GM12878 (cell line): ENCODE results near the gene SCARF1. TPM values are rescaled to one million over a fixed set of nuclear protein-coding genes. Genes with fewer than 3 reads are reported as not detected.

Experiments used
- ATAC-seq: fragments of 200-7000 bp; cut with Tn5 transposase; 3 replicates; pipeline ENCODE4 v1.9.1; 2020; ENCODE audit warnings: mild to moderate bottlenecking, moderate library complexity
- BruUV-seq: library from RNA; stranded (reverse); fragments of 400-500 nt; replicated peaks from 2 replicates; lab custom pipeline; 2021; lab: Mats Ljungman, UMichigan
- CTCF ChIA-PET: fragments of 300-600 bp; sonication (Branson Sonifier 250); formaldehyde crosslinking; extraction: SDS; loops from one replicate; lab custom pipeline; 2021; ENCODE audit warnings: inconsistent platforms; lab: Yijun Ruan, JAX
- POLR2A ChIA-PET: fragments of 350-600 bp; formaldehyde crosslinking; extraction: SDS; loops from one replicate; lab custom pipeline; 2021; ENCODE audit warnings: inconsistent platforms; lab: Charles Lee
- RAD21 ChIA-PET: fragments of 300-600 bp; sonication (Branson Sonifier 250); formaldehyde crosslinking; loops from one replicate; lab custom pipeline; 2023; ENCODE audit warnings: antibody characterized with exemption; ENCODE audit not compliant: unreplicated experiment; lab: Charles Lee
- SMC1A ChIA-PET: fragments of 300-600 bp; sonication (Branson Sonifier 250); formaldehyde crosslinking; loops from one replicate; lab custom pipeline; 2023; ENCODE audit not compliant: unreplicated experiment, uncharacterized antibody; lab: Charles Lee
- DNase-seq: peaks from one replicate; pipeline ENCODE4 v3.0.0-alpha.2; 2011; ENCODE audit warnings: low read depth, low spot score
- FAIRE-seq: peaks from 3 replicates; lab custom pipeline; 2011; peaks lifted over from hg19 to GRCh38; lab: Jason Lieb, UNC
- H2AFZ ChIP-seq: 2 replicates; pipeline ENCODE4 v1.6.0; 2011; ENCODE audit warnings: low read depth, low read length, control low read depth; ENCODE audit not compliant: control insufficient read depth
- H3K27ac ChIP-seq: 2 replicates; pipeline ENCODE4 v1.5.1; 2011; ENCODE audit warnings: control low read depth; ENCODE audit not compliant: control insufficient read depth, insufficient read depth
- H3K27me3 ChIP-seq, 2 experiments: replicated peaks in 1 of 2; 2 replicates each; pipeline versions ENCODE4 v1.6.0 to v1.6.1; 2011; ENCODE audit warnings: low read length in 1 of 2; ENCODE audit not compliant: control insufficient read depth in 2 of 2, insufficient read depth in 2 of 2
- H3K36me3 ChIP-seq, 2 experiments: 2 replicates each; pipeline ENCODE4 v1.5.1; 2011; ENCODE audit warnings: low read length in 1 of 2; ENCODE audit not compliant: control insufficient read depth in 2 of 2, insufficient read depth in 2 of 2
- H3K4me1 ChIP-seq: 2 replicates; pipeline ENCODE4 v1.6.1; 2011; ENCODE audit warnings: mild to moderate bottlenecking, low read length, moderate library complexity, mixed read lengths; ENCODE audit not compliant: control insufficient read depth, insufficient read depth
- H3K4me2 ChIP-seq: 2 replicates; pipeline ENCODE4 v1.6.0; 2011; ENCODE audit warnings: control low read depth; ENCODE audit not compliant: control insufficient read depth, insufficient read depth
- H3K4me3 ChIP-seq: fragments of 200-600 bp; sonication (generic); 2 replicates; pipeline ENCODE4 v1.5.1; 2016
- H3K79me2 ChIP-seq: 2 replicates; pipeline ENCODE4 v1.6.0; 2011; ENCODE audit warnings: low read length; ENCODE audit not compliant: control insufficient read depth, insufficient read depth
- H3K9ac ChIP-seq: 2 replicates; pipeline ENCODE4 v1.8.0; 2011; ENCODE audit warnings: low read length, control low read depth, mixed read lengths; ENCODE audit not compliant: control insufficient read depth, insufficient read depth
- H3K9me3 ChIP-seq: replicated peaks from 3 replicates; pipeline ENCODE4 v1.5.1; 2011; ENCODE audit warnings: mild to moderate bottlenecking, low read length; ENCODE audit not compliant: control insufficient read depth, insufficient read depth
- H4K20me1 ChIP-seq: 2 replicates; pipeline ENCODE4 v1.6.0; 2011; ENCODE audit not compliant: control insufficient read depth, insufficient read depth
- NRF1 ChIP-seq: conservative IDR thresholded peaks from 2 replicates; pipeline ENCODE4 v1.6.1; 2011; ENCODE audit warnings: mild to moderate bottlenecking, low read depth, low read length, improper control_type of control experiment
- PBX3 ChIP-seq: IDR thresholded peaks from 2 replicates; pipeline ENCODE4 v1.6.1; 2011; ENCODE audit warnings: mild to moderate bottlenecking, low read depth, low read length, moderate library complexity; ENCODE audit not compliant: insufficient replicate concordance
- WGBS: methylation state at CpG from one replicate; pipeline ENCODE4 v1.1.6; 2016; ENCODE audit warnings: low lambda C conversion rate; ENCODE audit not compliant: insufficient replicate concordance, insufficient coverage; ENCODE audit errors: missing lambda C conversion rate; 5-methylcytosine and 5-hydroxymethylcytosine counted together
- in situ Hi-C: fragments of 300-500 bp; cut with MboI; formaldehyde crosslinking; loops from 9 replicates; pipeline ENCODE4 v1.14.3; 2018; ENCODE audit warnings: mixed read lengths
- intact Hi-C: fragments of 100-400 bp; cut with micrococcal nuclease; formaldehyde crosslinking; loops from one replicate; pipeline ENCODE4 v1.14.2; 2022; ENCODE audit not compliant: unreplicated experiment
- polyA plus RNA-seq, 11 experiments: library from polyadenylated mRNA; depleted of rRNA in 4 of 11; unstranded in 6 of 11; stranded (reverse) in 5 of 11; fragments of >200 nt; fragmentation: Nextera tagmentation in 4 of 11; fragmentation: Illumina TruSeq in 1 of 11; extraction: Ambion mirVana in 4 of 11; extraction: Trizol in 1 of 11; gene quantifications; 1 replicate in 1 of 11; 2 replicates in 10 of 11; pipeline versions ENCODE4 v1.2.1 to v1.2.3, GENCODE V29; 2011 to 2016; ENCODE audit warnings: inconsistent platforms in 2 of 11, missing spikeins in 2 of 11, low read depth in 1 of 11
- total RNA-seq, 4 experiments: library from RNA; depleted of rRNA in 3 of 4; stranded (reverse); fragments of >200 nt in 3 of 4; fragmentation: Illumina TruSeq in 1 of 4; extraction: Trizol in 1 of 4; gene quantifications; 2 replicates each; pipeline versions ENCODE4 v1.2.1 to v1.2.3, GENCODE V29; 2013 to 2021
- TF ChIP-seq, protein P1 (sequence below): IDR thresholded peaks from 2 replicates; pipeline ENCODE4 v1.6.1; 2011; ENCODE audit warnings: low read depth, low read length, improper control_type of control experiment, borderline replicate concordance

The SCARF1 gene
- total and polyA plus RNA-seq, 10 of the 15 experiments (the other 5 are each of a cell fraction or from before 2014, with no cell fraction given) = 0.10 to 1.7 (median 0.43) TPM

GRCh38 chr17:1636732-1637285, 8.7 kb downstream of the SCARF1 start:
- no peak overlapping the region for H3K27ac ChIP-seq
- no peaks in the 10 kb centered on the region for H3K27me3 ChIP-seq
- no peaks in the 10 kb centered on the region for H3K9me3 ChIP-seq
- RAD21 ChIA-PET = no interaction called here
- TF ChIP-seq PBX3 = no peak
- TF ChIP-seq, protein P1, sequence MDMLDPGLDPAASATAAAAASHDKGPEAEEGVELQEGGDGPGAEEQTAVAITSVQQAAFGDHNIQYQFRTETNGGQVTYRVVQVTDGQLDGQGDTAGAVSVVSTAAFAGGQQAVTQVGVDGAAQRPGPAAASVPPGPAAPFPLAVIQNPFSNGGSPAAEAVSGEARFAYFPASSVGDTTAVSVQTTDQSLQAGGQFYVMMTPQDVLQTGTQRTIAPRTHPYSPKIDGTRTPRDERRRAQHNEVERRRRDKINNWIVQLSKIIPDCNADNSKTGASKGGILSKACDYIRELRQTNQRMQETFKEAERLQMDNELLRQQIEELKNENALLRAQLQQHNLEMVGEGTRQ = no peak
- TF ChIP-seq NRF1 = no peak
- TF ChIP-seq, all 136 proteins: peak for 0
- Histone ChIP-seq H3K9ac (no peak overlapping the region), H3K4me3 (no peak overlapping the region), H3K36me3 (no peaks in the 10 kb centered on the region), H2AFZ (no peak overlapping the region), H4K20me1 (no peaks in the 10 kb centered on the region), H3K79me2 (no peaks in the 10 kb centered on the region), H3K4me2 (no peak overlapping the region), H3K4me1 (peaks cover under 1% of the 10 kb centered on the region; the same call in 1 of the 2 replicates)
- in situ Hi-C loops = no loop called here
- BruUV-seq = no TSS peak
- DNase-seq (no peak), ATAC-seq (no peak), FAIRE-seq (no peak)
- SMC1A ChIA-PET = interaction anchor here (1.1 kb wide), 1 partner anchor 63 kb away, joined by 3 read pairs; no protein-coding TSS in a partner anchor
- POLR2A ChIA-PET = no interaction called here
- 66% methylated on average over 15 of the region's 15 CpGs for WGBS
- intact Hi-C loops = no loop called here
- CTCF ChIA-PET = interaction anchor here (0.8 to 1.1 kb wide), 3 partner anchors 12 to 272 kb away, joined by 3 to 6 read pairs (median 4); no protein-coding TSS in a partner anchor
